Hindlimb muscle (tissue), 1 donor: ENCODE data around the gene SFXN1. TPM values are rescaled to one million over a fixed set of nuclear protein-coding genes. Genes with fewer than 3 reads are reported as not detected.
A peak's percentile ranks its signal among the peaks of the same experiment; 100 is the strongest.
"Not testable (repeated sequence)": the region's sequence is repeated elsewhere in the genome, so short reads cannot be mapped to it uniquely, and the experiment has no call there.

Experiments
- DNase-seq: peaks from one replicate; pipeline ENCODE4 v3.0.0-alpha.2; 2013
- polyA plus RNA-seq: library from polyadenylated mRNA; unstranded; fragments of 120-200 nt; gene quantifications from one replicate; pipeline ENCODE4 v1.2.1, GENCODE V29; 2013; ENCODE audit not compliant: insufficient read length

The SFXN1 gene
- polyA plus RNA-seq, 1 donor = 22.2 TPM

DNA sequence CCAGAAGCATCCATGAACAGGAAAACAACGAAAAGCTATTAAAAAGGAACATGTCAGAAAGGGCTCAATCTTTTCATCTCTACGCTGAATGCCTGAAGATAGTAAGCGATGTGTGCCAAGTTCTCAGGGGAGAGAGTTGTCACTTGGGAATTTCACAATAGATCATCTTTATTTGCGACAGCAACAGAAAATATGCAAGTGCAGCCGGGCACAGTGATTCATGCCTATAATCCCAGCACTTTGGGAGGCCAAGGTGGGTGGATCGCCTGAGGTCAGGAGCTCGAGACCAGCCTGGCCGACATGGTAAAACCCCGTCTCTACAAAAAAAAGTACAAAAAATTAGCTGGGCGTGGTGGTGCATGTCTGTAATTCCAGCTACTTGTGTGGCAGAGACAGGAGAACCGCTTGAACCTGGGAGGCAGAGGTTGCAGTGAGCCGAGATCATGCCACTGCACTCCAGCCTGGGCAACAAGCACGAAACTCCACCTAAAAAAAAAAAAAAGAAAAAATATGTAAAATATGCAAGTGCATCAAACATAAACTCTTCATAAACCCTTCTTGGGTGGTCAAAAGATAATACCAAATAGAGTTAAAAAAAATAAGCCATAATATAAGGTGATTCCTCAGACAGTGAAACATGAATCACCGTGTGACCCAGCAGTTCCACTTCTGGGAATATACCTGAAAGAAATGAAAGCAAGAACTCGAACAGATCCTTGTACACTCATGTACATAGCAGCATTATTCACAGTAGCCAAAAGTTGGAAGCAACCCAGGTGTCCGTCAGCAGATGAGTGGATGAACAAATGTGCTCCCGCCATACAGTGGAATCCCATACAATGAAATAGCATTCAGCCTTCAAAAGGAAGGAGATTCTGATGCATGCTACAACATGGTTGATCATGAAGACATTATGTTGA lies 16.2 kb downstream of the SFXN1 start:
- DNase-seq = no peak

- no peak for DNase-seq
Measured at GRCh38 chr5:175501759-175502158, 23.4 kb downstream of the SFXN1 start.

- DNase-seq = not testable (repeated sequence)
Measured at GRCh38 chr5:175507671-175508070, 29.3 kb downstream of the SFXN1 start.

GRCh38 chr5:175508896-175509295 lies 30.5 kb downstream of the SFXN1 start:
- no peak for DNase-seq

DNA sequence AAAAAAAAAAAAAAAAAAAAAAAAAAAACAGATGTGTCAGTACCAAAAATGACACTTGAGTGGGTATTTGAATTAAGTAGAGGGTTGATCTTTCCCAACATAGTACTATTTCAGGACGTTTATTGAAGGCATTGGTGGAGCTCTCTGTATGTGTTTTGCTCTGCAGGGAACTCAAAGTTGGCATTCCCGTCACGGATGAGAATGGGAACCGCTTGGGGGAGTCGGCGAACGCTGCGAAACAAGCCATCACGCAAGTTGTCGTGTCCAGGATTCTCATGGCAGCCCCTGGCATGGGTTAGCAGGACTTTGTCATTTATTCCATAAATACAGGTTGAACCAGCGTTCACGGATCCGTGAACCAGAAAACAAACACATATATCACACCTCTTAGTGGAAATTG lies 34.9 kb downstream of the SFXN1 start:
- DNase-seq = no peak

GRCh38 chr5:175513726-175514125 lies 35.4 kb downstream of the SFXN1 start:
- DNase-seq = no peak

GRCh38 chr5:175516933-175517823 lies 38.8 kb downstream of the SFXN1 start:
- no peak for DNase-seq

DNA sequence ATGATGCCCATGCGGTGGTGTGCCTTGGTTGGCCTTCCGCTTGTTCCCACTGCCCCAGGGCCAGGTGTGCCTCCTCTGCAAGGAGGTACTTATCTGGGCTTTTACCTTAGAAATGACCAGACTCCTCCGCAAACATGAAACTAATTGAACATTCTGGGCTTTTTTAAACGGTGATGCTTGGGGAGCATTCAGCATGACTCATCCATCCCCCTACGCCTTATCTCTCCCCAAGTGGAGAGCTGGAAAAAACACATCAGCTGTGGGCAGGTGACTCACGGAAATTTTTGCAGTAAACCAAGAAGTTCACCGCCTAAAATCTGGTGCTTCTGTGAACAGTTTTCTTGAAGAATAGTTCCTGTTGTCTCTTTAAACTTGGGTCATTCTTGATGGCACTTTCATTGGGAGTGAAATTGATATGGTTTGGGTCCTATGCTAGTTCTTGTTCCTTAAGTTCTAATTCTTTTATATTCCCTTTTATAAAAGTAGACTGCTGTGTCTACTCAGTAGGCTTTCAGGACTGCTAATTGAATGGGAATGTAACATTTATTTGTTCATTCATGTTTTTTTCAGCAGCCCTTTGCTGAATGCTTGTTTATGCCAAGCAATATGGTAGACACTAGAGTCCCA lies 39.6 kb downstream of the SFXN1 start:
- DNase-seq = no peak

DNA sequence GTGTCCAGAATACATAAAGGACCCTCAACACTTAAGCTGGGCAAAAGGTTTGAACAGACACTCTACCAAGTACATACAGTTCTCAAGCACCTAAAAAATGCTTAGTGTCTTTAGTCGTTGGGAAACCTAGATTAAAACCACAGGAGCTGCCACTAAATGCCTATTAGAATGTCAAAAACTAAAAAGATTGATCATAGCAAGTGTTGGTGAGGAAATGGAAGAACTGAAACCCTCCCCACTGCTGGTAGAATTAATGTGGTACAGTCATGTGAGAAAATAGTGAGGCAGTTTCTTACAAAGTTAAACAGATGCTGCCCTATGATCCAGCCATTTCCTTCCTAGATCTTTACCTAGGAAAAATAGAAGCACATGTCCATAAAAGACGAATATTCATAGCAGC lies 40.6 kb downstream of the SFXN1 start:
- DNase-seq = no peak

DNA sequence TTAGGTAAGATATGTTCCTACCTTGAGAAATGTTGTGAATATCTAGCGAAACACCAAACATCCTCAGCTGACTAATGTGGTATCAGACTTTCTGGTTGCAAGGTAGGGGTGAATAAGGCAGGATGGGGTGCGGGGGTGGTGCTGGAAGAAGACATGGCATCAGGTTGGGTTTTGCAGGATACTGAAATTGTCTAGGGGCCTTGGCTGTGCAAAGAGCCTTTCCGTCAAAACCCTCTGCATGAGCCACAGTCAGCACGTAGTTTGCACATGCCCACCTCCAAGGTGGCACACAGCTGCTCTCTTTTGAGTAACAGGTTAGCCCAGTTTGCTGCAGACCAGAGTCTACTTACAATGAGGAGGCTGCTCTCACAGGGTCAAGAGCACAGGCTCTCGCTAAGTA lies 42.0 kb downstream of the SFXN1 start:
- DNase-seq = no peak

- DNase-seq = no peak
Measured at GRCh38 chr5:175520873-175521272, 42.5 kb downstream of the SFXN1 start.

DNA sequence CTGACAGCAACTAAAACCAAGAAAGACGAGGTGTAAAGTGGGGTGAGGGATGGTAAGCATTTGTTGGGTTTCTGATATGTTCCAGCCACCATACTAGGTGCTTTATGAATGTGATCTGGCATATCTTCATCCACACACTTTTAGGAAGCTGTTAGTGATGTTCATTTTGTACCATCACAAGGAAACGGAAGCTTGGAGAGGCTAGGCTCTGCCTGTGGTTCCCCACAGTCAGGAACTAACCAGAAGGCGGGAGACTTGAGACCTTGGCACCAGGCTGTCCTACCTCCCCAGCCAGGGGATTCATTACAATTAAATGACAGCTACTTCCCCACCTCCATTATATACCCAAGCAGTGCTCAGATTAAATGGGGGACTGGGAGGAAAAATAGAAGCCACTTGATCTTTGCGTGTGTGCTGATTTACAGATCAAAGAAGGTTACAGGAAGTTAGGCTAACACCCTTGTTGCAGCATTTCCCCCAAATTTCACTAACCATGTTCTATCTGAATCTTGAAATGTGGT lies 43.0 kb downstream of the SFXN1 start:
- DNase-seq = no peak

DNA sequence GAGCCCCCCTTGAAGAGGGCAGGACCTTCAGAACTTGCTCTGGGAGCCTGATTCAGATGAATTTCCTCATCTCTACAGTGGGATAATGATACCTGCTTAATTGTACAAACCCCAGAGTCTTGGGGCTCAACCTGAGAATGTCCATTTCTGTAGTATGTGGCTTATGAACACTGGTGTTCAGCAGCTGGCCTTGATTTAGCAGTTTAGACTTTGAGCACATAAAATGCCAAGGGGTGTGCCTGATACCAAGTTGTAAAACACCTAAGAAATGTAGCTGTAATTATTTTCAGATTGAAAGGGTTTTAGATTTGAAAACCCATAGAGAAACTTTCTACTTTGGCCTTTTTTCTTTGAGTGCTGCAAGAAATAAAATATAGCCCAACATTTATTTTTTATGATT lies 44.9 kb downstream of the SFXN1 start:
- DNase-seq = no peak

DNA sequence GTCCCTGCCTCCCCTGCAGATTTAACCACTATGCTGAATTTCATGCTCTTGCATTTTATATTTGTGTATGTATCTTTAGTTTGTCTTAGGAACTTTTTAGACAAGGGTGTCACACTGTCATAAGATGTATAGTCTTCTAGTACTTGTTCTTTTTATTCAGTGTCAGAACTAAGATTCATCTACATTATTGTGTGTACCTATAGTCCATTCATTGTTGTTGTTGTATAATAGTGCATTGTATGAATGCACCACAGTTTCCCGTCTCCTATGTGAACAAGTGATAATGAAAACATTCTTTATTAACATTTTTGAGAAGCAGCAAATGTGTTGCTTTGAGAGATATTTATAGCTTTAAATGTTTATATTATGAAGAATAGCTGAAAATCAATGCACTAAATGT lies 45.9 kb downstream of the SFXN1 start:
- DNase-seq = no peak

- DNase-seq = no peak
Measured at GRCh38 chr5:175526691-175527090, 48.3 kb downstream of the SFXN1 start.

DNA sequence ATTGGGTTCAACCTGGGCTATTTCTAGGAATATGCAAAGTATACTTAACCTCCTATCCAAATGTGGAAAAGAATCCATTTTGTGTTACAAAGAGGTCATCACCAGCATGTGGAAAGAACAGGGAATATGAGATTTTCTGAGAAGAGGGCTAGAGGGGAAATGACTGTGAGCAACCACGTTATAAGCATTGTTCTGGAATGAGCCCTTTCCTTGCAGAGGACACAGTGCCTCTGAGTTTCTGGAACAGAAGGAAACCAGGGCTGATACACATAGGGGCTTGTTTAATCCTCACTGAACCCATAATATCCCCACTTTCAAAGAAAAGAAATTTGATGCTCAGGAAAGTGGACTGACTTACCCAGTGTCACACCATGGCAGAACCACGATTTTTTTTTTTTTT lies 53.0 kb downstream of the SFXN1 start:
- no peak for DNase-seq

- peak; percentile 65 for DNase-seq
Measured at GRCh38 chr5:175534070-175534932, 55.9 kb downstream of the SFXN1 start.

- not testable (repeated sequence) for DNase-seq
Measured at GRCh38 chr5:175535331-175535730, 57.0 kb downstream of the SFXN1 start.

DNA sequence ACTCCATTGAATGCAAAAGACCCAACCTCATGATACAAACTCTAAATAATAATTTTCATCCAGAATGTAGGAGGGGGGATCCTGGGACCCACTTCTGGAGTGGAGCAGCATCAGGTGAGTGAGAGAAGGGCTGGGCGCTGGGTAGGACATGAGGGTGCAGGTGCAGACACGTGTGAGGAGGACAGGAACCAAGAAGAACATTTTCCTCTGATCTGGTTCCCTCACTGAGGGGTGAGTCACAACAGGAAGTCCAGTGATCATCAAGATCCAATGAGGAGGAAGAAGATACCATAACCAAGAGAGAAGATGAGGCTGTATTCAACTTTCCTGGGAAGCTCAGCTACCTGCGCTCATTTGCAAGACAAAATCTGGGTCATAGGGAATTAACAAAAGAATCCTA lies 57.4 kb downstream of the SFXN1 start:
- DNase-seq = no peak

GRCh38 chr5:175538576-175538975 lies 60.2 kb downstream of the SFXN1 start:
- DNase-seq = no peak

- DNase-seq = no peak
Measured at GRCh38 chr5:175539936-175540335, 61.6 kb downstream of the SFXN1 start.

- no peak for DNase-seq
Measured at GRCh38 chr5:175541264-175541663, 62.9 kb downstream of the SFXN1 start.
